HepG2 (cell line): ENCODE data around the gene GJA10. TPM values are rescaled to one million over a fixed set of nuclear protein-coding genes. Genes with fewer than 3 reads are reported as not detected.

Experiments used
- ATAC-seq: fragments of 200-7000 bp; cut with Tn5 transposase; 3 replicates; pipeline ENCODE4 v1.9.1; 2020; ENCODE audit warnings: mild to moderate bottlenecking, moderate library complexity
- BruUV-seq: library from RNA; stranded (reverse); fragments of 400-500 nt; replicated peaks from 2 replicates; lab custom pipeline; 2021; lab: Mats Ljungman, UMichigan
- CTCF ChIA-PET: fragments of 300-600 bp; formaldehyde crosslinking; extraction: SDS; loops from one replicate; lab custom pipeline; 2021; ENCODE audit warnings: low total read pairs, inconsistent platforms, low intra/inter-chr PET ratio; lab: Yijun Ruan, JAX
- POLR2A ChIA-PET: fragments of 350-600 bp; sonication (Branson Sonifier 250); formaldehyde crosslinking; loops from one replicate; lab custom pipeline; 2020; ENCODE audit warnings: antibody characterized with exemption, inconsistent platforms; lab: Yijun Ruan, JAX
- DNase-seq: peaks from one replicate; pipeline ENCODE4 v3.0.0-alpha.2; 2015; ENCODE audit warnings: low spot score
- FAIRE-seq: peaks from 3 replicates; lab custom pipeline; 2011; peaks lifted over from hg19 to GRCh38; lab: Jason Lieb, UNC
- H2AFZ ChIP-seq: one replicate; pipeline ENCODE4 v1.6.1; 2011; ENCODE audit warnings: low read length, inconsistent platforms
- H3K27ac ChIP-seq: fragments of 300-600 bp; 3 replicates; pipeline ENCODE4 v1.8.0; 2011; ENCODE audit warnings: mixed run types, mild to moderate bottlenecking, mixed read lengths, low read length, inconsistent platforms; ENCODE audit not compliant: insufficient read depth; ENCODE audit errors: extremely low read length
- H3K27me3 ChIP-seq, 2 experiments: fragments of 200-600 bp in 1 of 2; 2 replicates in 1 of 2; 3 replicates in 1 of 2; pipeline versions ENCODE4 v1.6.0 to v1.8.0; 2011; ENCODE audit warnings: low read length in 2 of 2, mild to moderate bottlenecking in 2 of 2, moderate library complexity in 2 of 2, inconsistent platforms in 1 of 2; ENCODE audit not compliant: insufficient read depth in 2 of 2, control insufficient read depth in 1 of 2
- H3K36me3 ChIP-seq, 2 experiments: fragments of 200-600 bp in 1 of 2; replicated peaks in 1 of 2; 2 replicates in 1 of 2; 3 replicates in 1 of 2; pipeline versions ENCODE4 v1.5.1 to v1.8.0; 2011; ENCODE audit warnings: low read length in 2 of 2, inconsistent platforms in 1 of 2; ENCODE audit not compliant: insufficient read depth in 2 of 2, control insufficient read depth in 1 of 2
- H3K4me1 ChIP-seq: 2 replicates; pipeline ENCODE4 v1.5.1; 2012; ENCODE audit warnings: low read length, inconsistent platforms; ENCODE audit not compliant: insufficient read depth
- H3K4me2 ChIP-seq: 2 replicates; pipeline ENCODE4 v1.6.0; 2011; ENCODE audit warnings: low read depth, low read length, inconsistent platforms
- H3K4me3 ChIP-seq, 3 experiments: fragments of 200-600 bp in 1 of 3; sonication (generic), shearing (Covaris generic) in 1 of 3; replicated peaks in 1 of 3; 2 replicates each; pipeline ENCODE4 v1.5.1; 2011 to 2016; ENCODE audit warnings: low read length in 3 of 3, inconsistent platforms in 2 of 3, low read depth in 2 of 3, mild to moderate bottlenecking in 2 of 3, control low read depth in 1 of 3, mixed read lengths in 1 of 3; ENCODE audit not compliant: insufficient read depth in 1 of 3
- H3K79me2 ChIP-seq: one replicate; pipeline ENCODE4 v1.6.1; 2011; ENCODE audit warnings: low read length, inconsistent platforms; ENCODE audit not compliant: insufficient read depth
- H3K9ac ChIP-seq: 2 replicates; pipeline ENCODE4 v1.6.0; 2011; ENCODE audit warnings: mild to moderate bottlenecking, low read depth, low read length, inconsistent platforms; ENCODE audit not compliant: insufficient read depth
- H3K9me3 ChIP-seq: 2 replicates; pipeline ENCODE4 v1.5.1; 2012; ENCODE audit warnings: mild to moderate bottlenecking, low read length
- H4K20me1 ChIP-seq: 2 replicates; pipeline ENCODE4 v1.6.0; 2011; ENCODE audit warnings: inconsistent platforms, mild to moderate bottlenecking, low read length, moderate library complexity; ENCODE audit not compliant: insufficient read depth
- ADNP ChIP-seq: sonication (generic); formaldehyde crosslinking; IDR thresholded peaks from 2 replicates; pipeline ENCODE4 v1.4.0; 2020; ENCODE audit warnings: missing genetic modification reagents
- ATAD3A ChIP-seq: sonication (generic); formaldehyde crosslinking; IDR thresholded peaks from 2 replicates; pipeline ENCODE4 v1.4.0; 2020; ENCODE audit warnings: missing genetic modification reagents
- EP300 ChIP-seq, 3 experiments: sonication (generic) in 1 of 3; formaldehyde crosslinking in 1 of 3; IDR thresholded peaks; 2 replicates each; pipeline versions ENCODE4 v1.5.1 to v1.6.1; 2011 to 2020; ENCODE audit warnings: low read depth in 2 of 3, low read length in 2 of 3, borderline replicate concordance in 1 of 3, improper control_type of control experiment in 1 of 3, mild to moderate bottlenecking in 1 of 3, missing genetic modification reagents in 1 of 3, moderate library complexity in 1 of 3
- HOXA5 ChIP-seq: sonication (generic); formaldehyde crosslinking; IDR thresholded peaks from 2 replicates; pipeline ENCODE4 v1.4.0; 2020; ENCODE audit warnings: missing genetic modification reagents
- KLF15 ChIP-seq: sonication (generic); formaldehyde crosslinking; IDR thresholded peaks from 2 replicates; pipeline ENCODE4 v1.8.1; 2023; ENCODE audit warnings: borderline replicate concordance, mild to moderate bottlenecking, inconsistent platforms, missing genetic modification reagents, mixed read lengths
- PCBP2 ChIP-seq: fragments of 200-400 bp; formaldehyde crosslinking; optimal IDR thresholded peaks from 2 replicates; pipeline ENCODE3; 2018; ENCODE audit warnings: low read length, low read depth; ENCODE audit not compliant: poor library complexity, severe bottlenecking
- SATB2 ChIP-seq: sonication (generic); formaldehyde crosslinking; IDR thresholded peaks from 2 replicates; pipeline ENCODE4 v1.5.0; 2020; ENCODE audit warnings: missing genetic modification reagents
- SNRNP70 ChIP-seq: fragments of 200-400 bp; formaldehyde crosslinking; IDR thresholded peaks from 2 replicates; pipeline ENCODE4 v1.6.1; 2017; ENCODE audit warnings: mild to moderate bottlenecking, low read depth, low read length, moderate library complexity
- SP140L ChIP-seq: sonication (generic); formaldehyde crosslinking; IDR thresholded peaks from 2 replicates; pipeline ENCODE4 v1.4.0; 2020; ENCODE audit warnings: missing genetic modification reagents, borderline replicate concordance
- ZFY ChIP-seq: sonication (generic); formaldehyde crosslinking; IDR thresholded peaks from 2 replicates; pipeline ENCODE4 v1.4.0; 2020; ENCODE audit warnings: missing genetic modification reagents
- ZNF510 ChIP-seq: sonication (generic); formaldehyde crosslinking; IDR thresholded peaks from 2 replicates; pipeline ENCODE4 v1.4.0; 2020; ENCODE audit warnings: low read depth, mild to moderate bottlenecking, missing genetic modification reagents
- ZNF770 ChIP-seq: sonication (generic); formaldehyde crosslinking; IDR thresholded peaks from 2 replicates; pipeline ENCODE4 v1.5.0; 2020; ENCODE audit warnings: mild to moderate bottlenecking, missing genetic modification reagents
- WGBS: methylation state at CpG from one replicate; pipeline ENCODE4 v1.1.6; 2017; ENCODE audit warnings: low lambda C conversion rate; 5-methylcytosine and 5-hydroxymethylcytosine counted together
- in situ Hi-C: cut with HindIII; loops from 2 replicates; pipeline ENCODE4 v1.10.0; 2017; ENCODE audit warnings: low pct_unique_long_range_greater_than_20kb; ENCODE audit not compliant: extremely low pct_ligation_motif_present
- intact Hi-C: fragments of 100-400 bp; cut with micrococcal nuclease; formaldehyde crosslinking; loops from one replicate; pipeline ENCODE4 v1.10.0; 2022; ENCODE audit not compliant: unreplicated experiment
- polyA plus RNA-seq, 8 experiments: library from polyadenylated mRNA; depleted of rRNA in 3 of 8; stranded (reverse) in 7 of 8; unstranded in 1 of 8; fragments of >200 nt; fragmentation: Illumina TruSeq in 4 of 8; extraction: Trizol in 4 of 8; gene quantifications; 2 replicates each; pipeline versions ENCODE4 v1.2.1 to v1.2.3, GENCODE V29; 2011 to 2016; ENCODE audit warnings: low read depth in 4 of 8, missing spikeins in 1 of 8, mixed read lengths in 1 of 8; ENCODE audit not compliant: insufficient read depth in 1 of 8
- total RNA-seq, 5 experiments: library from RNA; depleted of rRNA; stranded (reverse); fragments of >200 nt; fragmentation: Illumina TruSeq; extraction: Trizol; gene quantifications; 2 replicates each; pipeline ENCODE4 v1.2.3, GENCODE V29; 2016; ENCODE audit warnings: low read depth in 1 of 5
- TF ChIP-seq, protein P1 (sequence below): sonication (generic); formaldehyde crosslinking; IDR thresholded peaks from 2 replicates; pipeline ENCODE4 v1.5.1; 2020; ENCODE audit warnings: mild to moderate bottlenecking, missing genetic modification reagents, moderate library complexity

Gene GJA10
- total and polyA plus RNA-seq, 2 of the 13 experiments (the other 11 are each of a cell fraction or from before 2014, with no cell fraction given), result not detected

DNA sequence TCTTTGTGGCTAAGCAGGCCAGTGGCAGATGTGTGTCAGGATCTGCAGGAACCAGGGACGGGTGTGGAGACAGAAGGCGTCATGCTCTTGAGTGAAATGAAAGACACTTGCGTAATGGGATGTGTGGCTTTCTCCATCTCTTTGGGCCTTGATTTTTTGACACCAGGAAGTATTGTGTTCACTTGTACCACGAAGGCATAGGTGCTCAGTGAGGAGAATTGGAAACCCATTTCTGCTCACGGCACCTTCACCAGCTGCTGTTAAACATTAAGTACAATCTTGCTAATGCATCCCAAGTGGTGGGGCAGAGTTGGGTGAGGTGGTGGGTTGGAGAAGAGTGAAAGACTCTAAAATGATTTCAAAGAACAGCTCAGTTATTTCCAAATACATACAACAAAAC, 30.0 kb downstream of the GJA10 start:
- no peak overlapping the region for H3K4me2 ChIP-seq
- no peaks in the 10 kb centered on the region for H3K4me1 ChIP-seq
- BruUV-seq, result no TSS peak
- CTCF ChIA-PET, result no interaction called here
- intact Hi-C loops (loop anchor here (10.0 kb wide), 1 partner anchor 1271 kb away; no protein-coding TSS in a partner anchor), in situ Hi-C loops (no loop called here)
- ATAC-seq (no peak), FAIRE-seq (no peak), DNase-seq (no peak)
- H3K36me3 ChIP-seq, result no peaks in the 10 kb centered on the region
- no peak overlapping the region for H2AFZ ChIP-seq
- TF ChIP-seq SATB2 (no peak), HOXA5 (no peak)
- TF ChIP-seq, protein P1, sequence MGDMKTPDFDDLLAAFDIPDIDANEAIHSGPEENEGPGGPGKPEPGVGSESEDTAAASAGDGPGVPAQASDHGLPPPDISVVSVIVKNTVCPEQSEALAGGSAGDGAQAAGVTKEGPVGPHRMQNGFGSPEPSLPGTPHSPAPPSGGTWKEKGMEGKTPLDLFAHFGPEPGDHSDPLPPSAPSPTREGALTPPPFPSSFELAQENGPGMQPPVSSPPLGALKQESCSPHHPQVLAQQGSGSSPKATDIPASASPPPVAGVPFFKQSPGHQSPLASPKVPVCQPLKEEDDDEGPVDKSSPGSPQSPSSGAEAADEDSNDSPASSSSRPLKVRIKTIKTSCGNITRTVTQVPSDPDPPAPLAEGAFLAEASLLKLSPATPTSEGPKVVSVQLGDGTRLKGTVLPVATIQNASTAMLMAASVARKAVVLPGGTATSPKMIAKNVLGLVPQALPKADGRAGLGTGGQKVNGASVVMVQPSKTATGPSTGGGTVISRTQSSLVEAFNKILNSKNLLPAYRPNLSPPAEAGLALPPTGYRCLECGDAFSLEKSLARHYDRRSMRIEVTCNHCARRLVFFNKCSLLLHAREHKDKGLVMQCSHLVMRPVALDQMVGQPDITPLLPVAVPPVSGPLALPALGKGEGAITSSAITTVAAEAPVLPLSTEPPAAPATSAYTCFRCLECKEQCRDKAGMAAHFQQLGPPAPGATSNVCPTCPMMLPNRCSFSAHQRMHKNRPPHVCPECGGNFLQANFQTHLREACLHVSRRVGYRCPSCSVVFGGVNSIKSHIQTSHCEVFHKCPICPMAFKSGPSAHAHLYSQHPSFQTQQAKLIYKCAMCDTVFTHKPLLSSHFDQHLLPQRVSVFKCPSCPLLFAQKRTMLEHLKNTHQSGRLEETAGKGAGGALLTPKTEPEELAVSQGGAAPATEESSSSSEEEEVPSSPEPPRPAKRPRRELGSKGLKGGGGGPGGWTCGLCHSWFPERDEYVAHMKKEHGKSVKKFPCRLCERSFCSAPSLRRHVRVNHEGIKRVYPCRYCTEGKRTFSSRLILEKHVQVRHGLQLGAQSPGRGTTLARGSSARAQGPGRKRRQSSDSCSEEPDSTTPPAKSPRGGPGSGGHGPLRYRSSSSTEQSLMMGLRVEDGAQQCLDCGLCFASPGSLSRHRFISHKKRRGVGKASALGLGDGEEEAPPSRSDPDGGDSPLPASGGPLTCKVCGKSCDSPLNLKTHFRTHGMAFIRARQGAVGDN (CRISPR knock-in tag), result no peak
- H3K27me3 ChIP-seq, result peaks cover 7 to 50% of the 10 kb centered on the region in 2 experiments; a peak in 3 of 5 replicates
- H3K9ac ChIP-seq, result no peak overlapping the region
- H3K27ac ChIP-seq, result no peak overlapping the region
- WGBS, result 25% methylated on average over 5 of the region's 5 CpGs
- no peaks in the 10 kb centered on the region for H4K20me1 ChIP-seq
- POLR2A ChIA-PET, result no interaction called here
- H3K79me2 ChIP-seq, result no peaks in the 10 kb centered on the region
- no peak overlapping the region for H3K4me3 ChIP-seq
- no peaks in the 10 kb centered on the region for H3K9me3 ChIP-seq

- Histone ChIP-seq H3K36me3 (no peaks in the 10 kb centered on the region), H3K27ac (no peak overlapping the region), H4K20me1 (no peaks in the 10 kb centered on the region), H3K27me3 (peaks cover 7 to 54% of the 10 kb centered on the region in 2 experiments; a peak in 3 of 5 replicates), H3K4me3 (no peak overlapping the region), H2AFZ (no peak overlapping the region), H3K79me2 (no peaks in the 10 kb centered on the region), H3K9me3 (no peaks in the 10 kb centered on the region), H3K4me2 (no peak overlapping the region), H3K4me1 (no peaks in the 10 kb centered on the region), H3K9ac (no peak overlapping the region)
- FAIRE-seq (no peak), ATAC-seq (no peak), DNase-seq (no peak)
- intact Hi-C loops (loop anchor here (10.0 kb wide), 1 partner anchor 1269 kb away; no protein-coding TSS in a partner anchor), in situ Hi-C loops (no loop called here)
- POLR2A ChIA-PET, result no interaction called here
- CTCF ChIA-PET, result no interaction called here
- WGBS, result 13% methylated on average over 2 of the region's 2 CpGs
- no TSS peak for BruUV-seq
- TF ChIP-seq ZNF510 (no peak), PCBP2 (no peak), ZFY (CRISPR knock-in tag) (no peak), ZNF770 (no peak), SNRNP70 (no peak), ATAD3A (CRISPR knock-in tag) (no peak), EP300 (IDR thresholded peaks at IDR 0.05; ENCODE audit: low read depth in 2 of 2, low read length in 2 of 2) (no peak), EP300 (CRISPR knock-in tag; IDR thresholded peaks at IDR 0.05; ENCODE audit: borderline replicate concordance) (no peak), ADNP (no peak), KLF15 (CRISPR knock-in tag) (no peak), SP140L (no peak)
Measured at GRCh38 chr6:89925826-89926225, 31.6 kb downstream of the GJA10 start.
